GM19035 (cell line): ENCODE measurements around the gene CACNA2D2.

ENCODE experiments used
- ATAC-seq: cut with Tn5 transposase; IDR thresholded peaks from one replicate; pipeline ENCODE4 v1.9.1; 2021; ENCODE audit not compliant: unreplicated experiment

Gene CACNA2D2

GRCh38 chr3:50503504-50504342, at the start of gene CACNA2D2:
TSS of gene CACNA2D2 (minus strand) at chr3:50503634. CDS start at chr3:50503423, 211 bp downstream.
- no peak for ATAC-seq

- no peak for ATAC-seq
Measured at GRCh38 chr3:50552598-50552997, 49.2 kb upstream of the CACNA2D2 start.

GRCh38 chr3:50551681-50552435, 48.4 kb upstream of the CACNA2D2 start:
- no peak for ATAC-seq

GRCh38 chr3:50551054-50551659, 47.7 kb upstream of the CACNA2D2 start:
- no peak for ATAC-seq

- ATAC-seq = peak; percentile 51
Measured at GRCh38 chr3:50550079-50550736, 46.8 kb upstream of the CACNA2D2 start.

- no peak for ATAC-seq
Measured at GRCh38 chr3:50549226-50549625, 45.8 kb upstream of the CACNA2D2 start.

- no peak for ATAC-seq
Measured at GRCh38 chr3:50545781-50546180, 42.3 kb upstream of the CACNA2D2 start.

- ATAC-seq = no peak
Measured at GRCh38 chr3:50542177-50543034, 39.0 kb upstream of the CACNA2D2 start.

- ATAC-seq = no peak
Measured at GRCh38 chr3:50539356-50540286, 36.2 kb upstream of the CACNA2D2 start.

- ATAC-seq = no peak
Measured at GRCh38 chr3:50537421-50538129, 34.1 kb upstream of the CACNA2D2 start.

GRCh38 chr3:50536471-50537180, 33.2 kb upstream of the CACNA2D2 start:
- ATAC-seq = no peak

- no peak for ATAC-seq
Measured at GRCh38 chr3:50534681-50535330, 31.4 kb upstream of the CACNA2D2 start.

GRCh38 chr3:50533807-50534461, 30.5 kb upstream of the CACNA2D2 start:
- no peak for ATAC-seq

GRCh38 chr3:50533316-50533715, 29.9 kb upstream of the CACNA2D2 start:
- no peak for ATAC-seq

- ATAC-seq = no peak
Measured at GRCh38 chr3:50532062-50532705, 28.8 kb upstream of the CACNA2D2 start.

- ATAC-seq = no peak
Measured at GRCh38 chr3:50531201-50531600, 27.8 kb upstream of the CACNA2D2 start.
